Measurements from ENCODE around the gene HECA.
"Not testable (repeated sequence)": the region's sequence is repeated elsewhere in the genome, so short reads cannot be mapped to it uniquely, and the experiment has no call there.

Gene HECA

GRCh38 chr6:139151425-139152087 lies 16.7 kb downstream of the HECA start:
- Histone ChIP-seq H3K27me3 (no peaks in the 10 kb centered on the region), H3K27ac (no peak overlapping the region), H3K4me2 (peak overlapping the region in 1 of 11 experiments; percentile 43; a peak in 3 of 22 replicates), H3K36me3 (peaks cover 6 to 35% (median 13%) of the 10 kb centered on the region in 11 experiments; a peak in 19 of 22 replicates), H3K4me3 (no peak overlapping the region), H4K20me1 (peaks cover 58 to 100% (median 91%) of the 10 kb centered on the region in 11 experiments), H3K9me3 (replicated peaks in 1 of 11) (peaks cover 0 to 8% (median 0%) of the 10 kb centered on the region in 11 experiments; a peak in 4 of 22 replicates), H3K4me1 (peaks cover 15 to 52% (median 21%) of the 10 kb centered on the region in 10 experiments), H3K9ac (no peak overlapping the region)
- TF ChIP-seq Cebpa-rat (IDR thresholded peaks at IDR 0.05): no peak

GRCh38 chr6:139152088-139152891 lies 17.4 kb downstream of the HECA start:
- Histone ChIP-seq H3K9me3 (replicated peaks in 1 of 11) (peaks cover 0 to under 1% (median 0%) of the 10 kb centered on the region in 11 experiments; a peak in 1 of 22 replicates), H3K4me2 (0 out of 22 replicates have a peak overlapping the region, but pooled peaks of 1 of the 11 experiments have one; percentile 27), H4K20me1 (peaks cover 54 to 100% (median 87%) of the 10 kb centered on the region in 11 experiments), H3K27ac (no peak overlapping the region), H3K4me3 (no peak overlapping the region), H3K9ac (no peak overlapping the region), H3K36me3 (peaks cover 4 to 36% (median 14%) of the 10 kb centered on the region in 11 experiments; a peak in 19 of 22 replicates), H3K4me1 (peaks cover 15 to 48% (median 21%) of the 10 kb centered on the region in 10 experiments), H3K27me3 (no peaks in the 10 kb centered on the region)
- TF ChIP-seq Cebpa-rat (IDR thresholded peaks at IDR 0.05): no peak

GRCh38 chr6:139152892-139153271 lies 18.0 kb downstream of the HECA start:
- Histone ChIP-seq H4K20me1 (peaks cover 54 to 100% (median 86%) of the 10 kb centered on the region in 11 experiments), H3K9me3 (replicated peaks in 1 of 11) (no peaks in the 10 kb centered on the region), H3K4me1 (peaks cover 15 to 47% (median 21%) of the 10 kb centered on the region in 10 experiments), H3K36me3 (peaks cover 10 to 42% (median 18%) of the 10 kb centered on the region in 11 experiments; a peak in 20 of 22 replicates), H3K4me2 (no peak overlapping the region), H3K4me3 (no peak overlapping the region), H3K9ac (no peak overlapping the region), H3K27ac (no peak overlapping the region), H3K27me3 (no peaks in the 10 kb centered on the region)
- TF ChIP-seq Cebpa-rat (IDR thresholded peaks at IDR 0.05): no peak

GRCh38 chr6:139153855-139154254 lies 19.0 kb downstream of the HECA start:
- H3K4me2 ChIP-seq: no peak overlapping the region
- TF ChIP-seq Cebpa-rat (IDR thresholded peaks at IDR 0.05): no peak
- H3K4me3 ChIP-seq: no peak overlapping the region
- H3K9me3 ChIP-seq (replicated peaks in 1 of 11): no peaks in the 10 kb centered on the region
- no peak overlapping the region for H3K9ac ChIP-seq
- H4K20me1 ChIP-seq: peaks cover 47 to 100% (median 86%) of the 10 kb centered on the region in 11 experiments
- peaks cover 12 to 51% (median 20%) of the 10 kb centered on the region in 11 experiments; a peak in 20 of 22 replicates for H3K36me3 ChIP-seq
- peaks cover 9 to 37% (median 12%) of the 10 kb centered on the region in 10 experiments for H3K4me1 ChIP-seq
- no peak overlapping the region for H3K27ac ChIP-seq
- no peaks in the 10 kb centered on the region for H3K27me3 ChIP-seq

- Histone ChIP-seq H3K9me3 (replicated peaks in 1 of 11) (no peaks in the 10 kb centered on the region), H3K4me1 (peaks cover 0 to 37% (median 10%) of the 10 kb centered on the region in 10 experiments; a peak in 17 of 20 replicates), H3K27ac (no peak overlapping the region), H3K4me2 (no peak overlapping the region), H3K36me3 (peaks cover 12 to 63% (median 20%) of the 10 kb centered on the region in 11 experiments; a peak in 20 of 22 replicates), H3K27me3 (no peaks in the 10 kb centered on the region), H4K20me1 (peaks cover 47 to 100% (median 86%) of the 10 kb centered on the region in 11 experiments; a peak in 21 of 22 replicates), H3K4me3 (no peak overlapping the region), H3K9ac (no peak overlapping the region)
- TF ChIP-seq Cebpa-rat (IDR thresholded peaks at IDR 0.05): no peak
These were observed 20.1 kb downstream of the HECA start for GRCh38 chr6:139154881-139155547.

GRCh38 chr6:139156102-139156501 lies 21.2 kb downstream of the HECA start:
- H3K4me3 ChIP-seq: no peak overlapping the region
- no peaks in the 10 kb centered on the region for H3K9me3 ChIP-seq (replicated peaks in 1 of 11)
- no peaks in the 10 kb centered on the region for H3K27me3 ChIP-seq
- H4K20me1 ChIP-seq: peaks cover 54 to 100% (median 90%) of the 10 kb centered on the region in 11 experiments; a peak in 21 of 22 replicates
- H3K36me3 ChIP-seq: peaks cover 12 to 63% (median 20%) of the 10 kb centered on the region in 11 experiments; a peak in 20 of 22 replicates
- no peak for TF ChIP-seq Cebpa-rat (IDR thresholded peaks at IDR 0.05)
- no peak overlapping the region for H3K9ac ChIP-seq
- H3K27ac ChIP-seq: no peak overlapping the region
- H3K4me2 ChIP-seq: no peak overlapping the region
- peaks cover 11 to 42% (median 21%) of the 10 kb centered on the region in 10 experiments for H3K4me1 ChIP-seq

- Histone ChIP-seq H3K36me3 (peaks cover 12 to 63% (median 20%) of the 10 kb centered on the region in 11 experiments; a peak in 20 of 22 replicates), H3K27me3 (no peaks in the 10 kb centered on the region), H3K9me3 (replicated peaks in 1 of 11) (no peaks in the 10 kb centered on the region), H4K20me1 (peaks cover 54 to 100% (median 90%) of the 10 kb centered on the region in 11 experiments; a peak in 21 of 22 replicates), H3K27ac (no peak overlapping the region), H3K9ac (no peak overlapping the region), H3K4me1 (peaks cover 15 to 42% (median 26%) of the 10 kb centered on the region in 10 experiments), H3K4me3 (no peak overlapping the region), H3K4me2 (no peak overlapping the region)
- TF ChIP-seq Cebpa-rat (IDR thresholded peaks at IDR 0.05): no peak
These were observed 21.7 kb downstream of the HECA start for GRCh38 chr6:139156551-139156950.

- H3K9ac ChIP-seq; H3K27me3 ChIP-seq; H3K4me3 ChIP-seq; H3K27ac ChIP-seq; H3K4me2 ChIP-seq; H3K9me3 ChIP-seq (replicated peaks in 1 of 11): not testable (repeated sequence)
- Histone ChIP-seq H3K36me3 (peaks cover 12 to 63% (median 20%) of the 10 kb centered on the region in 11 experiments; a peak in 20 of 22 replicates), H3K4me1 (peaks cover 21 to 42% (median 31%) of the 10 kb centered on the region in 10 experiments), H4K20me1 (peaks cover 53 to 100% (median 90%) of the 10 kb centered on the region in 11 experiments; a peak in 21 of 22 replicates)
These were observed 22.2 kb downstream of the HECA start for GRCh38 chr6:139157086-139157485.
